Measurements from ENCODE around the gene MCOLN2.
"Not testable (repeated sequence)": the region's sequence is repeated elsewhere in the genome, so short reads cannot be mapped to it uniquely, and the experiment has no call there.

The MCOLN2 gene

GRCh38 chr1:84939761-84940160 is 57.2 kb downstream of the MCOLN2 start:
- no peak for DNase-seq

GRCh38 chr1:84939151-84939550 is 57.8 kb downstream of the MCOLN2 start:
- DNase-seq, result no peak

GRCh38 chr1:84936116-84936810 is 60.6 kb downstream of the MCOLN2 start:
- DNase-seq, result peak in 3 of 5 donors; percentile 15 to 57 (median 16)

GRCh38 chr1:84933011-84933611 is 63.8 kb downstream of the MCOLN2 start:
- no peak for DNase-seq

GRCh38 chr1:84930831-84931230 is 66.1 kb downstream of the MCOLN2 start:
- DNase-seq, result no peak

- DNase-seq, result no peak
These were observed 66.6 kb downstream of the MCOLN2 start for GRCh38 chr1:84930329-84930728.

GRCh38 chr1:84929581-84929980 is 67.3 kb downstream of the MCOLN2 start:
- DNase-seq, result no peak

GRCh38 chr1:84928979-84929378 is 67.9 kb downstream of the MCOLN2 start:
- no peak for DNase-seq

- no peak for DNase-seq
These were observed 73.6 kb downstream of the MCOLN2 start for GRCh38 chr1:84923317-84923716.

- DNase-seq, result no peak
These were observed 76.8 kb downstream of the MCOLN2 start for GRCh38 chr1:84920159-84920558.

GRCh38 chr1:84919461-84919970 is 77.4 kb downstream of the MCOLN2 start:
- no peak for DNase-seq

GRCh38 chr1:84918726-84919336 is 78.1 kb downstream of the MCOLN2 start:
- DNase-seq, result no peak

GRCh38 chr1:84916897-84917296 is 80.0 kb downstream of the MCOLN2 start:
- DNase-seq, result no peak

GRCh38 chr1:84913555-84913892 is 83.4 kb downstream of the MCOLN2 start:
- DNase-seq, result no peak

- no peak for DNase-seq
These were observed 84.0 kb downstream of the MCOLN2 start for GRCh38 chr1:84912726-84913554.

GRCh38 chr1:84908746-84909464 is 88.0 kb downstream of the MCOLN2 start:
- DNase-seq, result not testable (repeated sequence)

- no peak for DNase-seq
These were observed 89.7 kb downstream of the MCOLN2 start for GRCh38 chr1:84907095-84907827.

- not testable (repeated sequence) for DNase-seq
These were observed 94.2 kb downstream of the MCOLN2 start for GRCh38 chr1:84902727-84903126.

GRCh38 chr1:84899969-84900368 is 96.9 kb downstream of the MCOLN2 start:
- DNase-seq, result no peak

GRCh38 chr1:84896279-84896678 is 100.6 kb downstream of the MCOLN2 start:
- no peak for DNase-seq

- DNase-seq, result peak in 2 of 5 donors; percentile 6 to 28
These were observed 104.0 kb downstream of the MCOLN2 start, which contains the start of gene LPAR3 for GRCh38 chr1:84892705-84893618. Gene LPAR3 (minus strand): TSS chr1:84893206. CDS start chr1:84866120, 27,086 bp downstream.
